HuH-7 (cell line): Measurements from ENCODE around the gene MAN1A1.

Experiments used
- DNase-seq: peaks from one replicate; pipeline ENCODE4 v3.0.0; 2011; ENCODE audit warnings: low spot score

Gene MAN1A1

GRCh38 chr6:119269266-119270103 is 80.1 kb downstream of the MAN1A1 start:
- DNase-seq: no peak

- DNase-seq: no peak
Measured at GRCh38 chr6:119267126-119267905, 82.2 kb downstream of the MAN1A1 start.

- DNase-seq: no peak
Measured at GRCh38 chr6:119264854-119265397, 84.6 kb downstream of the MAN1A1 start.

GRCh38 chr6:119262612-119263011 is 86.9 kb downstream of the MAN1A1 start:
- DNase-seq: no peak

GRCh38 chr6:119261944-119262284 is 87.6 kb downstream of the MAN1A1 start:
- no peak for DNase-seq

- no peak for DNase-seq
Measured at GRCh38 chr6:119259027-119259426, 90.5 kb downstream of the MAN1A1 start.

GRCh38 chr6:119257726-119258125 is 91.8 kb downstream of the MAN1A1 start:
- DNase-seq: no peak

- DNase-seq: no peak
Measured at GRCh38 chr6:119256978-119257462, 92.5 kb downstream of the MAN1A1 start.

GRCh38 chr6:119256392-119256791 is 93.2 kb downstream of the MAN1A1 start:
- no peak for DNase-seq

GRCh38 chr6:119255492-119255891 is 94.1 kb downstream of the MAN1A1 start:
- no peak for DNase-seq

- no peak for DNase-seq
Measured at GRCh38 chr6:119250036-119250435, 99.5 kb downstream of the MAN1A1 start.

GRCh38 chr6:119249319-119249718 is 100.2 kb downstream of the MAN1A1 start:
- no peak for DNase-seq

- DNase-seq: no peak
Measured at GRCh38 chr6:119247504-119247903, 102.1 kb downstream of the MAN1A1 start.

- no peak for DNase-seq
Measured at GRCh38 chr6:119243657-119244056, 105.9 kb downstream of the MAN1A1 start.

- DNase-seq: no peak
Measured at GRCh38 chr6:119243037-119243436, 106.5 kb downstream of the MAN1A1 start.

GRCh38 chr6:119241540-119242309 is 107.8 kb downstream of the MAN1A1 start:
- DNase-seq: no peak

GRCh38 chr6:119241111-119241465 is 108.5 kb downstream of the MAN1A1 start:
- no peak for DNase-seq

GRCh38 chr6:119240257-119241110 is 109.1 kb downstream of the MAN1A1 start:
- DNase-seq: no peak

GRCh38 chr6:119237177-119237715 is 112.3 kb downstream of the MAN1A1 start:
- no peak for DNase-seq

- no peak for DNase-seq
Measured at GRCh38 chr6:119234941-119235340, 114.6 kb downstream of the MAN1A1 start.

GRCh38 chr6:119234457-119234856 is 115.1 kb downstream of the MAN1A1 start:
- DNase-seq: no peak
